Peyer's patch (tissue), 4 donors: ENCODE results near the gene CFL2. TPM values are rescaled to one million over a fixed set of nuclear protein-coding genes. Genes with fewer than 3 reads are reported as not detected.
A peak's percentile ranks its signal among the peaks of the same experiment; 100 is the strongest.

Experiments
- DNase-seq, 3 donors: peaks; one replicate each; pipeline ENCODE4 v3.0.0-alpha.2; 2017 to 2019
- H3K27ac ChIP-seq, 4 donors: fragments of 200-600 bp; sonication (generic); one replicate each; pipeline ENCODE4 v1.5.1; 2016 to 2019
- H3K27me3 ChIP-seq, 2 donors: fragments of 200-600 bp; sonication (generic); one replicate each; pipeline ENCODE4 v1.5.1; 2019
- H3K36me3 ChIP-seq, 3 donors: fragments of 200-600 bp; sonication (generic); one replicate each; pipeline ENCODE4 v1.5.1; 2016 to 2019
- H3K4me1 ChIP-seq, 4 donors: fragments of 200-600 bp; sonication (generic); one replicate each; pipeline ENCODE4 v1.5.1; 2016 to 2019
- H3K4me3 ChIP-seq, 4 donors: fragments of 200-600 bp; sonication (generic); 1 replicate in 3 of 4; 2 replicates in 1 of 4; pipeline ENCODE4 v1.5.1; 2016 to 2019; ENCODE audit warnings: mild to moderate bottlenecking in 1 of 4
- H3K9me3 ChIP-seq, 4 donors: fragments of 200-600 bp; sonication (generic); one replicate each; pipeline ENCODE4 v1.5.1; 2016 to 2019; ENCODE audit warnings: mild to moderate bottlenecking in 1 of 4
- CTCF ChIP-seq, 6 experiments: fragments of 450-650 bp in 4 of 6; fragments of 200-600 bp in 2 of 6; sonication (generic) in 1 of 6; IDR thresholded peaks; one replicate each; pipeline ENCODE4 v1.5.1; 2017 to 2019; ENCODE audit warnings: antibody characterized with exemption in 6 of 6, mild to moderate bottlenecking in 3 of 6, moderate library complexity in 1 of 6
- POLR2A ChIP-seq, 2 donors: fragments of 450-650 bp; IDR thresholded peaks; one replicate each; pipeline ENCODE4 v1.5.1; 2017; ENCODE audit warnings: antibody characterized with exemption in 2 of 2, mild to moderate bottlenecking in 2 of 2, moderate library complexity in 2 of 2
- total RNA-seq, 4 donors: library from RNA; depleted of rRNA; stranded (reverse); fragments of >200 nt; gene quantifications; one replicate each; pipeline ENCODE4 v1.1.0, GENCODE V29; 2016

CFL2 gene
- total RNA-seq, 4 donors from 2014 or later = 5.2 to 15.8 (median 11.5) TPM

GRCh38 chr14:34693228-34693939, 21.0 kb downstream of the CFL2 start:
- peak overlapping the region in 3 of 4 donors; percentile 34 to 47 (median 47) for H3K4me3 ChIP-seq
- no peaks in the 10 kb centered on the region for H3K27me3 ChIP-seq
- no peak overlapping the region for H3K27ac ChIP-seq
- DNase-seq = peak; percentile 25 to 69 (median 53)
- H3K36me3 ChIP-seq = no peaks in the 10 kb centered on the region
- TF ChIP-seq POLR2A (IDR thresholded peaks at IDR 0.05) (no peak), CTCF (IDR thresholded peaks at IDR 0.05) (no peak)
- no peaks in the 10 kb centered on the region for H3K9me3 ChIP-seq
- H3K4me1 ChIP-seq = no peaks in the 10 kb centered on the region

GRCh38 chr14:34692898-34693227, 21.5 kb downstream of the CFL2 start:
- no peak for TF ChIP-seq CTCF (IDR thresholded peaks at IDR 0.05)
- Histone ChIP-seq H3K4me1 (no peaks in the 10 kb centered on the region), H3K9me3 (no peaks in the 10 kb centered on the region), H3K27ac (no peak overlapping the region), H3K27me3 (no peaks in the 10 kb centered on the region), H3K36me3 (no peaks in the 10 kb centered on the region), H3K4me3 (peak overlapping the region in 2 of 4 donors; percentile 34 to 47)
- no peak for DNase-seq

GRCh38 chr14:34692348-34692747, 22.0 kb downstream of the CFL2 start:
- DNase-seq = no peak
- Histone ChIP-seq H3K4me3 (no peak overlapping the region), H3K36me3 (no peaks in the 10 kb centered on the region), H3K27me3 (no peaks in the 10 kb centered on the region), H3K27ac (no peak overlapping the region), H3K4me1 (no peaks in the 10 kb centered on the region), H3K9me3 (no peaks in the 10 kb centered on the region)
- TF ChIP-seq POLR2A (IDR thresholded peaks at IDR 0.05) = no peak
- no peak for TF ChIP-seq CTCF (IDR thresholded peaks at IDR 0.05)

GRCh38 chr14:34691206-34691605, 23.2 kb downstream of the CFL2 start:
- Histone ChIP-seq H3K4me1 (no peaks in the 10 kb centered on the region), H3K27me3 (no peaks in the 10 kb centered on the region), H3K36me3 (no peaks in the 10 kb centered on the region), H3K4me3 (no peak overlapping the region), H3K9me3 (no peaks in the 10 kb centered on the region), H3K27ac (no peak overlapping the region)
- no peak for TF ChIP-seq CTCF (IDR thresholded peaks at IDR 0.05)
- no peak for TF ChIP-seq POLR2A (IDR thresholded peaks at IDR 0.05)
- no peak for DNase-seq

GRCh38 chr14:34688470-34689206, 25.8 kb downstream of the CFL2 start:
- H3K4me1 ChIP-seq = no peaks in the 10 kb centered on the region
- H3K27ac ChIP-seq = no peak overlapping the region
- no peaks in the 10 kb centered on the region for H3K36me3 ChIP-seq
- H3K9me3 ChIP-seq = no peaks in the 10 kb centered on the region
- H3K27me3 ChIP-seq = no peaks in the 10 kb centered on the region
- TF ChIP-seq CTCF (IDR thresholded peaks at IDR 0.05) (no peak), POLR2A (IDR thresholded peaks at IDR 0.05) (no peak)
- peak overlapping the region in 1 of 4 donors; percentile 19 for H3K4me3 ChIP-seq
- no peak for DNase-seq
